ENCODE measurements around the gene PAQR8.

DNA sequence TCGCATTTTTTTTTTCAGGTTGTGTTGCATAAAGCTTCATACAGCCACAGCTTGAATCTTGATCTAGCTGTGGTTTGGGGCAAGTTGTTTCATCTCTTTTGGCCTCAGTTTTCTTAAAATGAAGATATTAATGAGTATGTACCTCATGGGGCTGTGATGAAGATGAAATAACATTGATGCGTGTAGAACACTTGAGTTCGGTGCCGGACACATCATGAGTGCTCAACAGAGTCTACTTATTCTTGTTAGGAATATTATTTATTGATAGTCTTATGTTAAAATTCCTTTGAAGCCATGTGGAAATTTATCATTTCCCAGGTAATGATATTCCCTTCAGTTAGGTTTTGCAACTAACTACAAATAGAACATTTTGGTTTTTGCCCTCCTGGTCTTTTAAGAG is 3.4 kb downstream of the PAQR8 start:
- TF ChIP-seq EZH2 (IDR thresholded peaks at IDR 0.05; ENCODE audit: borderline replicate concordance, low read depth, low read length, severe bottlenecking): no peak
- TF ChIP-seq, protein P1, sequence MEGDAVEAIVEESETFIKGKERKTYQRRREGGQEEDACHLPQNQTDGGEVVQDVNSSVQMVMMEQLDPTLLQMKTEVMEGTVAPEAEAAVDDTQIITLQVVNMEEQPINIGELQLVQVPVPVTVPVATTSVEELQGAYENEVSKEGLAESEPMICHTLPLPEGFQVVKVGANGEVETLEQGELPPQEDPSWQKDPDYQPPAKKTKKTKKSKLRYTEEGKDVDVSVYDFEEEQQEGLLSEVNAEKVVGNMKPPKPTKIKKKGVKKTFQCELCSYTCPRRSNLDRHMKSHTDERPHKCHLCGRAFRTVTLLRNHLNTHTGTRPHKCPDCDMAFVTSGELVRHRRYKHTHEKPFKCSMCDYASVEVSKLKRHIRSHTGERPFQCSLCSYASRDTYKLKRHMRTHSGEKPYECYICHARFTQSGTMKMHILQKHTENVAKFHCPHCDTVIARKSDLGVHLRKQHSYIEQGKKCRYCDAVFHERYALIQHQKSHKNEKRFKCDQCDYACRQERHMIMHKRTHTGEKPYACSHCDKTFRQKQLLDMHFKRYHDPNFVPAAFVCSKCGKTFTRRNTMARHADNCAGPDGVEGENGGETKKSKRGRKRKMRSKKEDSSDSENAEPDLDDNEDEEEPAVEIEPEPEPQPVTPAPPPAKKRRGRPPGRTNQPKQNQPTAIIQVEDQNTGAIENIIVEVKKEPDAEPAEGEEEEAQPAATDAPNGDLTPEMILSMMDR (IDR thresholded peaks at IDR 0.05; ENCODE audit: borderline replicate concordance, extremely low read depth, low read length, poor library complexity, severe bottlenecking): no peak

Measured in DND-41 (cell line).